HUES48 (cell line): ENCODE data around the gene GMPR.
A peak's percentile ranks its signal among the peaks of the same experiment; 100 is the strongest.

Experiments used
- H3K27ac ChIP-seq: one replicate; pipeline ENCODE4 v1.7.0; 2013; ENCODE audit warnings: low read depth, low read length, inconsistent platforms
- H3K27me3 ChIP-seq: 2 replicates; pipeline ENCODE4 v1.6.1; 2013; ENCODE audit warnings: mild to moderate bottlenecking, low read length; ENCODE audit not compliant: control insufficient read depth, insufficient read depth
- H3K36me3 ChIP-seq: 2 replicates; pipeline ENCODE4 v1.6.1; 2013; ENCODE audit warnings: low read length; ENCODE audit not compliant: control insufficient read depth, insufficient read depth
- H3K4me1 ChIP-seq: 2 replicates; pipeline ENCODE4 v1.6.1; 2013; ENCODE audit warnings: mild to moderate bottlenecking, low read length; ENCODE audit not compliant: control insufficient read depth, insufficient read depth
- H3K4me3 ChIP-seq: 2 replicates; pipeline ENCODE4 v1.5.1; 2013; ENCODE audit warnings: mild to moderate bottlenecking, low read depth, low read length
- H3K9ac ChIP-seq: 2 replicates; pipeline ENCODE4 v1.6.1; 2013; ENCODE audit warnings: mild to moderate bottlenecking, low read depth, low read length, moderate library complexity
- H3K9me3 ChIP-seq: 2 replicates; pipeline ENCODE4 v1.6.1; 2013; ENCODE audit warnings: low read length; ENCODE audit not compliant: control insufficient read depth, insufficient read depth

GMPR gene

GRCh38 chr6:16321341-16321710, 82.9 kb downstream of the GMPR start:
- Histone ChIP-seq H3K4me1 (peaks cover 26% of the 10 kb centered on the region), H3K4me3 (no peak overlapping the region), H3K27ac (no peak overlapping the region), H3K9ac (no peak overlapping the region), H3K36me3 (no peaks in the 10 kb centered on the region), H3K27me3 (no peaks in the 10 kb centered on the region), H3K9me3 (no peaks in the 10 kb centered on the region)

- no peak overlapping the region for H3K27ac ChIP-seq
- H3K27me3 ChIP-seq, result no peaks in the 10 kb centered on the region
- no peaks in the 10 kb centered on the region for H3K36me3 ChIP-seq
- no peak overlapping the region for H3K9ac ChIP-seq
- H3K4me1 ChIP-seq, result peaks cover 25% of the 10 kb centered on the region
- no peaks in the 10 kb centered on the region for H3K9me3 ChIP-seq
- no peak overlapping the region for H3K4me3 ChIP-seq
Observed at GRCh38 chr6:16321826-16322225, 83.4 kb downstream of the GMPR start.

GRCh38 chr6:16322666-16323312, 84.4 kb downstream of the GMPR start:
- Histone ChIP-seq H3K27me3 (no peaks in the 10 kb centered on the region), H3K9ac (no peak overlapping the region), H3K27ac (peak overlapping the region; percentile 65), H3K36me3 (no peaks in the 10 kb centered on the region), H3K4me3 (no peak overlapping the region), H3K4me1 (peaks cover 23% of the 10 kb centered on the region), H3K9me3 (no peaks in the 10 kb centered on the region)

- peaks cover 23% of the 10 kb centered on the region for H3K4me1 ChIP-seq
- no peaks in the 10 kb centered on the region for H3K27me3 ChIP-seq
- H3K9ac ChIP-seq, result no peak overlapping the region
- no peaks in the 10 kb centered on the region for H3K36me3 ChIP-seq
- H3K4me3 ChIP-seq, result no peak overlapping the region
- no peaks in the 10 kb centered on the region for H3K9me3 ChIP-seq
- H3K27ac ChIP-seq, result peak overlapping the region; percentile 46
Observed at GRCh38 chr6:16324184-16324583, 85.8 kb downstream of the GMPR start.

- no peaks in the 10 kb centered on the region for H3K9me3 ChIP-seq
- no peak overlapping the region for H3K9ac ChIP-seq
- H3K4me1 ChIP-seq, result peaks cover 23% of the 10 kb centered on the region
- H3K4me3 ChIP-seq, result no peak overlapping the region
- H3K27ac ChIP-seq, result peak overlapping the region; percentile 46
- no peaks in the 10 kb centered on the region for H3K36me3 ChIP-seq
- no peaks in the 10 kb centered on the region for H3K27me3 ChIP-seq
Observed at GRCh38 chr6:16324606-16325225, 86.3 kb downstream of the GMPR start.

GRCh38 chr6:16326531-16326930, 88.1 kb downstream of the GMPR start:
- no peak overlapping the region for H3K4me3 ChIP-seq
- H3K9ac ChIP-seq, result no peak overlapping the region

GRCh38 chr6:16326971-16327776, 88.8 kb downstream of the GMPR start:
- H3K36me3 ChIP-seq, result no peaks in the 10 kb centered on the region
- no peak overlapping the region for H3K4me3 ChIP-seq
- H3K9ac ChIP-seq, result no peak overlapping the region
- H3K27ac ChIP-seq, result no peak overlapping the region
- peaks cover 19% of the 10 kb centered on the region for H3K4me1 ChIP-seq
- H3K27me3 ChIP-seq, result no peaks in the 10 kb centered on the region
- no peaks in the 10 kb centered on the region for H3K9me3 ChIP-seq

More at GRCh38 chr6:16326531-16326930, 88.1 kb downstream of the GMPR start:
- Histone ChIP-seq H3K4me1 (peaks cover 15% of the 10 kb centered on the region), H3K27ac (no peak overlapping the region), H3K36me3 (no peaks in the 10 kb centered on the region), H3K9me3 (no peaks in the 10 kb centered on the region), H3K27me3 (no peaks in the 10 kb centered on the region)

GRCh38 chr6:16327777-16328325, 89.5 kb downstream of the GMPR start:
- no peaks in the 10 kb centered on the region for H3K36me3 ChIP-seq
- no peak overlapping the region for H3K4me3 ChIP-seq
- H3K9ac ChIP-seq, result no peak overlapping the region
- no peaks in the 10 kb centered on the region for H3K9me3 ChIP-seq
- H3K27me3 ChIP-seq, result no peaks in the 10 kb centered on the region
- no peak overlapping the region for H3K27ac ChIP-seq
- peaks cover 19% of the 10 kb centered on the region for H3K4me1 ChIP-seq

GRCh38 chr6:16329233-16329632, 90.8 kb downstream of the GMPR start:
- Histone ChIP-seq H3K4me1 (peaks cover 17% of the 10 kb centered on the region), H3K9me3 (no peaks in the 10 kb centered on the region), H3K27ac (no peak overlapping the region), H3K27me3 (no peaks in the 10 kb centered on the region), H3K9ac (no peak overlapping the region), H3K36me3 (no peaks in the 10 kb centered on the region), H3K4me3 (no peak overlapping the region)

- H3K36me3 ChIP-seq, result no peaks in the 10 kb centered on the region
- no peaks in the 10 kb centered on the region for H3K27me3 ChIP-seq
- peak overlapping the region; percentile 6; the same call in 1 of the 2 replicates for H3K4me3 ChIP-seq
- H3K9me3 ChIP-seq, result no peaks in the 10 kb centered on the region
- H3K27ac ChIP-seq, result peak overlapping the region; percentile 84
- peaks cover 10% of the 10 kb centered on the region for H3K4me1 ChIP-seq
- H3K9ac ChIP-seq, result no peak overlapping the region
Observed at GRCh38 chr6:16331384-16332174, 93.2 kb downstream of the GMPR start.
